A549 (cell line): ENCODE measurements around the gene AMHR2.
"Not testable (repeated sequence)": the region's sequence is repeated elsewhere in the genome, so short reads cannot be mapped to it uniquely, and the experiment has no call there.

Experiments
- EP300 ChIP-seq, 2 experiments: fragments of >200 bp; sonication (Bioruptor Twin); formaldehyde crosslinking; IDR thresholded peaks; 2 replicates in 1 of 2; 3 replicates in 1 of 2; pipeline ENCODE4 v1.6.1; 2016 to 2017
- MAFK ChIP-seq: fragments of 450-650 bp; IDR thresholded peaks from 2 replicates; pipeline ENCODE4 v1.6.1; 2014; ENCODE audit not compliant: partially characterized antibody

- not testable (repeated sequence) for TF ChIP-seq EP300 (IDR thresholded peaks at IDR 0.05); MAFK
These were observed 15.9 kb downstream of the AMHR2 start for GRCh38 chr12:53439582-53439981.
